IPS DF 6.9 (cell line): ENCODE data around the gene MTRF1.

Source experiments
- DNase-seq: peaks from one replicate; pipeline ENCODE4 v3.0.0-alpha.2; 2013; ENCODE audit warnings: low read depth, low spot score
- H3K27ac ChIP-seq: one replicate; pipeline ENCODE4 v1.5.1; 2013; ENCODE audit warnings: low read length, control low read depth
- H3K27me3 ChIP-seq: 2 replicates; pipeline ENCODE4 v1.6.1; 2013; ENCODE audit warnings: mild to moderate bottlenecking, low read length; ENCODE audit not compliant: control insufficient read depth, insufficient read depth
- H3K36me3 ChIP-seq: 2 replicates; pipeline ENCODE4 v1.6.1; 2013; ENCODE audit warnings: low read length; ENCODE audit not compliant: control insufficient read depth, insufficient read depth
- H3K4me1 ChIP-seq: 2 replicates; pipeline ENCODE4 v1.6.1; 2013; ENCODE audit warnings: low read length; ENCODE audit not compliant: control insufficient read depth, insufficient read depth
- H3K4me3 ChIP-seq: 2 replicates; pipeline ENCODE4 v1.5.1; 2013; ENCODE audit warnings: mild to moderate bottlenecking, low read length
- H3K9me3 ChIP-seq: 2 replicates; pipeline ENCODE4 v1.6.1; 2013; ENCODE audit warnings: low read length, inconsistent platforms; ENCODE audit not compliant: control insufficient read depth, insufficient read depth
- WGBS: extraction: QIAGEN DNeasy Blood & Tissue Kit; methylation state at CpG from one replicate; pipeline ENCODE4 v1.1.7; 2013; ENCODE audit warnings: mixed read lengths, missing lambda C conversion rate; ENCODE audit not compliant: insufficient read length, insufficient coverage; 5-methylcytosine and 5-hydroxymethylcytosine counted together

MTRF1 gene

GRCh38 chr13:41263261-41263971 lies at the start of gene MTRF1:
Gene MTRF1 (minus strand): TSS chr13:41263576. CDS start chr13:41260907, 2,669 bp downstream.
- Histone ChIP-seq H3K4me3 (peak within 1 kb of the TSS; percentile 98; the same call in 1 of the 2 replicates), H3K9me3 (0 out of 2 replicates have a peak, but pooled peaks cover 2% of the 10 kb centered on the region), H3K4me1 (no peaks in the 10 kb centered on the region), H3K36me3 (peaks cover 3% of the 10 kb centered on the region; the same call in 1 of the 2 replicates), H3K27me3 (no peaks in the 10 kb centered on the region), H3K27ac (no peak within 1 kb of the TSS)
- peak; percentile 50 for DNase-seq
- WGBS, result no CpG with 5 or more reads among the region's 32 CpGs

DNA sequence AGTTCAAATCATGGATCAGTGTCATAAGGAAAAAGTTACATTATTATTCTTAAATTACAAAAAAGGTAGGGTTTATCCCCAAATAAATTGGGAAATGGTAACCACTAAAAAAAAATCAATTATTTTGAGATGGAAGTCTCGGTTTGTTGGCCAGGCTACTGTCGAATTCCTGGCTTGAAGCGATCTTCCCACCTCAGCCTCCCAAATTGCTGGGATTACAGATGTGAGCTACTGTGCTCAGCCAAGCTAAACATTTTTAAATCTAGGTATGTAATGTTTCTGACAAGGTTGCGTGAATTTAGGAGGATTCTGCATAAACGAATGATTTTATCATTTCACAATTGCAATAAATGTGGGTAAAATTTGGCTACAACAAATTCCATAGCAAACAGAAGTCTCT lies 49.7 kb upstream of the MTRF1 start:
- H3K27me3 ChIP-seq, result no peaks in the 10 kb centered on the region
- WGBS, result no CpG with 5 or more reads among the region's 5 CpGs
- no peaks in the 10 kb centered on the region for H3K9me3 ChIP-seq
- H3K36me3 ChIP-seq, result no peaks in the 10 kb centered on the region
- no peak overlapping the region for H3K27ac ChIP-seq
- 0 out of 2 replicates have a peak, but pooled peaks cover 1% of the 10 kb centered on the region for H3K4me1 ChIP-seq
- DNase-seq, result no peak
- H3K4me3 ChIP-seq, result no peak overlapping the region; the same call in 1 of the 2 replicates

DNA sequence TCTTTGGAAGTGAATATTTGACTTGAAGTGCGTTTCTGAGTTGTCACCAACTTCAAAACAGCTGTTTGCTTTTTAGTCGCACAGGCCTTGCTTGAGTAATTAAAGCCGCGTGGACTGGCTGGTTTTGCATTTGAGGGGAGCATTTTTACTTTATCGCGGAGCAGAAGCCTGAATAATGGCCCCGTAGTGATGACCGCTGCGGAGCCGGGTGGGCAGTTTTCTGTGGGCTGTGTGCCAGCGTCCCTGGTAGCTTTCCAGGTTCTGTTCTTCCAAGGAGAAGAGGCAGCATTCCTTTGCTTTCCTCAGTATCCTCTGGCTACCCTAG lies 48.8 kb upstream of the MTRF1 start:
- peak overlapping the region; percentile 98; the same call in 1 of the 2 replicates for H3K4me3 ChIP-seq
- no peak overlapping the region for H3K27ac ChIP-seq
- DNase-seq, result no peak
- H3K4me1 ChIP-seq, result 0 out of 2 replicates have a peak, but pooled peaks cover 1% of the 10 kb centered on the region
- no peaks in the 10 kb centered on the region for H3K36me3 ChIP-seq
- no CpG with 5 or more reads among the region's 11 CpGs for WGBS
- H3K27me3 ChIP-seq, result no peaks in the 10 kb centered on the region
- no peaks in the 10 kb centered on the region for H3K9me3 ChIP-seq

- no peaks in the 10 kb centered on the region for H3K27me3 ChIP-seq
- DNase-seq, result no peak
- H3K9me3 ChIP-seq, result no peaks in the 10 kb centered on the region
- no peaks in the 10 kb centered on the region for H3K36me3 ChIP-seq
- 0 out of 2 replicates have a peak, but pooled peaks cover 1% of the 10 kb centered on the region for H3K4me1 ChIP-seq
- no peak overlapping the region for H3K27ac ChIP-seq
- WGBS, result no CpG with 5 or more reads among the region's 73 CpGs
- peak overlapping the region; percentile 98 for H3K4me3 ChIP-seq
Observed at GRCh38 chr13:41311406-41312175, 48.2 kb upstream of the MTRF1 start.

GRCh38 chr13:41310963-41311405 lies 47.6 kb upstream of the MTRF1 start, which contains the start of gene NAA16:
Gene NAA16 (plus strand): TSS chr13:41311267. CDS start chr13:41311529, 262 bp downstream.
- Histone ChIP-seq H3K4me1 (0 out of 2 replicates have a peak, but pooled peaks cover 1% of the 10 kb centered on the region), H3K36me3 (no peaks in the 10 kb centered on the region), H3K9me3 (no peaks in the 10 kb centered on the region), H3K27ac (no peak within 1 kb of the TSS), H3K27me3 (no peaks in the 10 kb centered on the region), H3K4me3 (peak within 1 kb of the TSS; percentile 98)
- no CpG with 5 or more reads among the region's 32 CpGs for WGBS
- peak; percentile 82 for DNase-seq

DNA sequence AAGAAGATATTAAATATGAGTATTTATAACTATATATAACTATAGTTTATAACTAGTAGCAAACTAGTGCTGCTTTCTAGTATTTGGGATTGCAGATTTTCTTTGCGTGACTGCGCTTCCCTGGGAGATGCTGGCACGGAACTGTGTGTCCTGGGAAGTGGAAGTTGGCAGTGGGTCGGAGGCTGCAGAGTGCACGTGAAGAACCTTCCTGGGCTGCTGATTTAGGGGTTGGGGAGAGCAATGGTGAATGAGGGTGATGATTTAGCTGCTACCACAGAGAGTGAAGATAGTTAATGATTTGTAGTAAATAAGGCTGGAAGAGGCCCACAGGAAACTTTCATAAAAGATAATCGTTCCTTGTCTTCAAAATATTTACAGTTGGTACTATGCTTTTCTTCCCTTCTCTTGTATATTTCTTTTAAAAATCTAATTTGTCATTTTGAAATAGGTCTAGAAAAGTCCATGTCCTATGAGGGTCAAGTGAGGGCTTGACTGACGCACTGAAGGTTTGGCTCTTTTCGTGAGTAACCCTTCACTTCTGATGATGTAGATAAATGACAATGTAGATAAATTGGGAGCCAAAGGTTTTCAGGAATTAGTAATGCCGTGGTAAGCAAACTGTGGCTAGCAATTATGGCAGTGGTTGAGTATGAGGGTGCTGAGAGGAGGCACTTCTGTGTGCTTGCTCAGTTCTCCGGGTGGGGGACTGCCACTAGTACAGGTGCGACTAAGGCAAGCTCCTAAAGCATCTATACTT lies 44.7 kb upstream of the MTRF1 start:
- H3K27me3 ChIP-seq, result no peaks in the 10 kb centered on the region
- no peaks in the 10 kb centered on the region for H3K4me1 ChIP-seq
- no peaks in the 10 kb centered on the region for H3K9me3 ChIP-seq
- no peak for DNase-seq
- H3K36me3 ChIP-seq, result no peaks in the 10 kb centered on the region
- no peak overlapping the region for H3K4me3 ChIP-seq
- H3K27ac ChIP-seq, result no peak overlapping the region
- no CpG with 5 or more reads among the region's 11 CpGs for WGBS

DNA sequence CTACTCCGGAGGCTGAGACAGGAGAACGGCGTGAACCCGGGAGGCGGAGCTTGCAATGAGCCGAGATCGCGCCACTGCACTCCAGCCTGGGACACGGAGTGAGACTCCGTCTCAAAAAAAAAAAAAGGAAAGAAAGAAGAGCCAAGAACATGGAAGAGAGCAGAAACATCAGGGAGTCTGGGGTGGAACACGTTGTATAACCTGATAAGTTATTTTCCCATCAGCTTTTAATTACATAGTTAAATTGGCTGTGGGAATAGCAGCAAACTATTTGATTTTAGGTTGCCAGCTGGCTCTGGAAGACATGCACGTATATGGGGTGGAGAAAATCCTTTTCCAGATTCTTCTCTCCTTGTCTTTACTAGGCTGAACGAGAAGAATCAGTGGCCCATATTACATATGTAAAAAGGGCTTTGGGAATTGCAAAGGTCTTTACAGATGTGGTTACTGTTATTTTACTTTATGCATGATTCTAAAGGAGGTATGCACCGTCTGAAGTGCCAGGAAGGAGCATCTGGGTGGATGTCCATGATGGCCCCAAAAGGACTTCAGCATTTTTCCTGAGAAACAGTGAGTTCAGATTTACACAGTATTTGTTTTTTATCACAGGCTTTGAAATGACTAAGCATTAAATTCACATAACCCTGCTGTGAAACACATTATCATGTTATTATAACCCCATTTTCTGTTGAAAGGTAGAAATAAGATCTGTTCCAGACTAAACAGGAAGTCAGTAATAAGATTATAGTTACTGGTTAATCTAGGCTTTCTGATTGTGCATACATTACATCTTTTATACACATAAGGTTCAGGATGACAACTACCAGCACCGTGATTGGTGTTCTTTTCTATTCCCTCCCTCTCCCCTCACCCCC lies 43.1 kb upstream of the MTRF1 start:
- WGBS, result no CpG with 5 or more reads among the region's 15 CpGs
- no peak overlapping the region for H3K27ac ChIP-seq
- no peak for DNase-seq

DNA sequence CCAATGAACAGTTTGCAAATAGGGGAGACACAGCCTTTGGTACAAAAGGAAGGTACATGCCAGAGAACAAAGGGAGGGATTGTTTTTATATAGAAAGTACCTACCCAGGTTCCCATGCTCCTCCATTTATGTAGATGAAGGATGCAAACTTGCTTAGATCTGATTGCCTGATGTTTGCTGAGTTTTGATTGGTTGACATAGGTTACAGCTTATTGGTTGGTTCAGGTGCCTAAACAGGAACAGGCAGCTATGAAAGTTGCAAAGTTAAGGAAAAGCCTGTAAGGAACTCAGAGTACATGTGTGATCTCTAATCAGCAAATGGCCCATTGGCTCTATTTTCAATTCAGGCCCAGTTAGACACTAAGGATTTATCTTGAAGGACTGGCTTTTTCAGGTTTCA lies 41.2 kb upstream of the MTRF1 start:
- no peaks in the 10 kb centered on the region for H3K27me3 ChIP-seq
- H3K36me3 ChIP-seq, result no peaks in the 10 kb centered on the region
- no peak overlapping the region for H3K27ac ChIP-seq
- no peaks in the 10 kb centered on the region for H3K9me3 ChIP-seq
- H3K4me1 ChIP-seq, result no peaks in the 10 kb centered on the region
- no peak overlapping the region for H3K4me3 ChIP-seq
- no peak for DNase-seq

More for the DNA sequence above, 43.1 kb upstream of the MTRF1 start:
- H3K36me3 ChIP-seq, result no peaks in the 10 kb centered on the region
- no peaks in the 10 kb centered on the region for H3K9me3 ChIP-seq
- H3K4me3 ChIP-seq, result no peak overlapping the region
- H3K27me3 ChIP-seq, result no peaks in the 10 kb centered on the region
- H3K4me1 ChIP-seq, result no peaks in the 10 kb centered on the region

GRCh38 chr13:41302743-41303142 lies 39.4 kb upstream of the MTRF1 start:
- no peaks in the 10 kb centered on the region for H3K36me3 ChIP-seq
- H3K4me3 ChIP-seq, result no peak overlapping the region
- no peaks in the 10 kb centered on the region for H3K27me3 ChIP-seq
- no peak overlapping the region for H3K27ac ChIP-seq
- no peaks in the 10 kb centered on the region for H3K4me1 ChIP-seq
- WGBS, result no CpG with 5 or more reads among the region's 3 CpGs
- H3K9me3 ChIP-seq, result no peaks in the 10 kb centered on the region
- no peak for DNase-seq
